ENCODE data around the gene LINC01488.

LINC01488 gene

DNA sequence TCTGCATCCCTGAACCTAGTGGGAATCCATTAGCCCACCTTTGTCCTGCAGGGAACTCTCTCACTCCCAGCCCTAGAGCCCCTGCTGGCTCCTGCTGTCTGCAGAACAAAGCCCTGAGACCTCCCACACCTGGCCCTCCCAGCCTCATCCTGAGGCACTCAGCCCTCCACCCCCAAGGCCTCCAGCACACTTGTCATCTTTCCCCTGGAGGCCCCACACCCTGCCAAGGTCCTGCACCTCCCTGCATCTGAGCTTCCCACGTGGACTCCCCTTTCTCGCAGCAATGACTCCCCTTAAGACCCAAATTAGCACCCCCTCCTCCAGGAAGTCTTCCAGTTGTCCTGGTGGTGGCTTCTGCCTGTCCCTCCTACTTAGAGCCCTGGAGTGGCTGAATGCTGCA is 42.3 kb upstream of the LINC01488 start:
- Histone ChIP-seq H3K4me1 (ENCODE audit: control insufficient read depth, insufficient read depth, low read length) (peaks cover 63% of the 10 kb centered on the region), H3K4me3 (ENCODE audit: low read depth, low read length) (no peak overlapping the region), H3K9ac (ENCODE audit: low read depth, low read length) (no peak overlapping the region)

DNA sequence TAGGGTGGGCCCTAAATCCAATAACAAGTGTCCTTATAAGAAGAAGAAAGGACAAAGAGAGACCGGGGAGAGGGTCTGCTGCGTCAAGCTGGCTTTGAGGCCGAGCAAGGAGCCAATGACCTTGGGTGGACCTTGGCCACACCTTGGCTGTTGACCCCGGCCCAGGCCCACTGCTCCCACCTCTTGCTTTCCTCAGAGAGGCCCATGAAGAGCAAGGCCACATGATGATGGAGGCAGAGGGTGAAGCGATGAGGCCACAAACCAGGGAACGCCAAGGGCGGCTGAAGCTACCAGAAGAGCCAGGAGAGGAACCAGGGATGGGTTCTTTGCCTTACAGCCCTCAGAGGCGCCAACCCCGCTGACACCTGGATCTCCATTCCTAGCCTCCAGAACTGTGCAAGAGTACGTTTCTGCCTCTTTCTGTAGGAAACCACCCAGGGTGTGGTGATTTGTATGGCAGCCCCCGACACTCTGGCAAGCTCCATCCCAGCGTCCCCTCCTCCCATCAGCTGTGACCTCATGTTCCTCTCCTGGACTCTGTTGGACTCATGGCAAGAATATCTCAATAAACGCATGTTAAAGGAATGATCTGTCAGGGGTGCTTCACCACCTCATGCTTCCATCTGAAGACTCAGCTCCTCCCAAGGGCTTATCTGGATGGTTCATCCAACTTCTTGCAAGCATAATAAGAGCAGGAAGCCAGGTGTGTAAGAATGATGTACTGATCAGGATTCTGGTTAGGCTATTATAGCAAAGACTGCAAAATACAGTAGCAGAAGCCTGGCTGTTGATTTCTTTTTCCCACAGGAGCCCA is 41.6 kb upstream of the LINC01488 start:
- H3K36me3 ChIP-seq (ENCODE audit: control insufficient read depth, insufficient read depth, low read length) = no peaks in the 10 kb centered on the region
- 0 out of 2 replicates have a peak, but pooled peaks cover 8% of the 10 kb centered on the region for H3K27me3 ChIP-seq (ENCODE audit: control insufficient read depth, insufficient read depth, low read length)
- no peak overlapping the region for H3K9ac ChIP-seq (ENCODE audit: low read depth, low read length)
- no peak overlapping the region for H3K27ac ChIP-seq (ENCODE audit: low read depth, low read length)
- peaks cover 64% of the 10 kb centered on the region for H3K4me1 ChIP-seq (ENCODE audit: control insufficient read depth, insufficient read depth, low read length)
- no peaks in the 10 kb centered on the region for H3K9me3 ChIP-seq (ENCODE audit: control insufficient read depth, insufficient read depth, low read length)
- H3K4me3 ChIP-seq (ENCODE audit: low read depth, low read length) = no peak overlapping the region

More for the DNA sequence above, 42.3 kb upstream of the LINC01488 start:
- Histone ChIP-seq H3K27ac (ENCODE audit: low read depth, low read length) (no peak overlapping the region), H3K36me3 (ENCODE audit: control insufficient read depth, insufficient read depth, low read length) (no peaks in the 10 kb centered on the region), H3K27me3 (ENCODE audit: control insufficient read depth, insufficient read depth, low read length) (0 out of 2 replicates have a peak, but pooled peaks cover 8% of the 10 kb centered on the region), H3K9me3 (ENCODE audit: control insufficient read depth, insufficient read depth, low read length) (no peaks in the 10 kb centered on the region)

DNA sequence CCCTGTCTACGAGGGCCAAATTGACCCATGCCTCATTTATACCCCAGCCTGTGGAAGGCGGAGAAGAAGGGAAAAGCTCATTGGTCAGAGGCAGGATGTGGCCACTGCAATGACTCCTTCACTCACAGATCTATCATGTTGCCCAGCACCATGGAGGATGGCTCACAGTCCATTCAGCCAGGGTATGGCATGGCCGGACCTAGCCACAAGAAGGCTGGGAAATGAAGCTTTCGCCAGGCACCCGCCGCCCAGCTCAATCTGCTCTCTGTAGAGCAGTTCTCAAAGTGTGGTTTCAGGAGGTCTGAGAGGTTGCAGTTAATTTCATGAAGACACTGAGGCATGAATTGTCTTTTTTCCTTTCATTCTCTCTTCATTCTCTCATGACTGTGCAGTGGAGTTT is 40.6 kb upstream of the LINC01488 start:
- Histone ChIP-seq H3K9ac (ENCODE audit: low read depth, low read length) (no peak overlapping the region), H3K9me3 (ENCODE audit: control insufficient read depth, insufficient read depth, low read length) (no peaks in the 10 kb centered on the region), H3K27me3 (ENCODE audit: control insufficient read depth, insufficient read depth, low read length) (0 out of 2 replicates have a peak, but pooled peaks cover 8% of the 10 kb centered on the region), H3K4me1 (ENCODE audit: control insufficient read depth, insufficient read depth, low read length) (peaks cover 56% of the 10 kb centered on the region), H3K36me3 (ENCODE audit: control insufficient read depth, insufficient read depth, low read length) (no peaks in the 10 kb centered on the region), H3K27ac (ENCODE audit: low read depth, low read length) (no peak overlapping the region), H3K4me3 (ENCODE audit: low read depth, low read length) (no peak overlapping the region)

DNA sequence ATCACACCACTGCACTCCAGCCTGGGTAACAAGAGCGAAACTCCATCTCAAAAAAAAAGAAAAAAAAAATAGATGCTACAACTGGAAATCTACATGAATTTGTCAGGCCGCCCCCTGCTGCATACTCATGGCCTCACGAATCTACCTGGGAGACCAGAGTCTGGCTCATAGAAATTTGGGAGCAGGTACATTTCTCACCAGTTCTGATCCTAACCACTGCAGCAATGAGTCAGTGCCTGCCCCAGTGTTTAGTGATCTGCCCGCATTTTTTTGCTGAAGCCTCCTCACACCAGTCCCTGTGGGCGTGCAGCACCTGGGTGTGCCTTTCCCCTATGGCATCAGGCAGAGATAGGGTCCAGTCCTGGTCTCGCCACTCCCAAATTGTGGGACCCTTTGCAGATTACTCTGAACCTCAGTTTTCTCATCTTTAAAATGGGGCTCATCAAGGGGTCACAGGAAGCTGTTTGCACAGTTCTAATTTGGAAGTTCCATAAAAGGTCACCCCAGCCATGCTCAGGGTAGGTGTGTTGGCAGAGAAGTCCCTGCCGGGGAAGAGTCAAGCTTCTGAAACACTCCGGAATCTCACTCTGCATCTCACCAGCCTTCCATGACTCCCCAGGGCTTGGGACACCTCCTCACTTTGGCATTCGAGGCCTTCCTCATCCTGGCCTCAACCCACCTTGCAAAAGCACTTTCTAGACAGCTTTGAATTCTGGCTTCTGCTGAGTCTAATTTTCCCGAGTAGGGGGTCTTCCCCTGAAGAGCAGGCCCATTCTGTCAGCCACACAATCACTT is 39.3 kb upstream of the LINC01488 start:
- peaks cover 51% of the 10 kb centered on the region for H3K4me1 ChIP-seq (ENCODE audit: control insufficient read depth, insufficient read depth, low read length)

DNA sequence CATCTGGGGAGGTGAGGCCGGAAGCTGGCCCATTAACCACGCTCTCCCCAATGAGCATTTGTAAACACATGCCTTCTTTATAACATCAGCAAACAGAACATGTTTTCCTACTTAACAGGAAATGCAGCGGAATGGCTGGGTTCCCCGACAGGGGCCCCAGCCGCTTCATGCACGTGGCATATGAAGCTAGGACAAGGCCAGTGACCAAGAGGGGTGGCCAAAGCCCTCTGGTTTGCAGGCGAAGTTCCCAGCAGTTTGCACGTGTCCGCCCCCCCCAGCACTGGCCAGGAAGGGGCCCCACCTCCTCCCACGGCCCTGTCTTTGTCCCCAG is 38.7 kb upstream of the LINC01488 start:
- peaks cover 45% of the 10 kb centered on the region for H3K4me1 ChIP-seq (ENCODE audit: control insufficient read depth, insufficient read depth, low read length)
- peak overlapping the region; percentile 85 for H3K27ac ChIP-seq (ENCODE audit: low read depth, low read length)
- H3K9me3 ChIP-seq (ENCODE audit: control insufficient read depth, insufficient read depth, low read length) = no peaks in the 10 kb centered on the region
- H3K4me3 ChIP-seq (ENCODE audit: low read depth, low read length) = no peak overlapping the region
- 0 out of 2 replicates have a peak, but pooled peaks cover 8% of the 10 kb centered on the region for H3K27me3 ChIP-seq (ENCODE audit: control insufficient read depth, insufficient read depth, low read length)
- no peak overlapping the region for H3K9ac ChIP-seq (ENCODE audit: low read depth, low read length)
- no peaks in the 10 kb centered on the region for H3K36me3 ChIP-seq (ENCODE audit: control insufficient read depth, insufficient read depth, low read length)

More for the DNA sequence above, 39.3 kb upstream of the LINC01488 start:
- H3K27ac ChIP-seq (ENCODE audit: low read depth, low read length) = peak overlapping the region; percentile 85
- H3K4me3 ChIP-seq (ENCODE audit: low read depth, low read length) = no peak overlapping the region
- H3K9me3 ChIP-seq (ENCODE audit: control insufficient read depth, insufficient read depth, low read length) = no peaks in the 10 kb centered on the region
- H3K9ac ChIP-seq (ENCODE audit: low read depth, low read length) = no peak overlapping the region
- H3K27me3 ChIP-seq (ENCODE audit: control insufficient read depth, insufficient read depth, low read length) = 0 out of 2 replicates have a peak, but pooled peaks cover 8% of the 10 kb centered on the region
- no peaks in the 10 kb centered on the region for H3K36me3 ChIP-seq (ENCODE audit: control insufficient read depth, insufficient read depth, low read length)

DNA sequence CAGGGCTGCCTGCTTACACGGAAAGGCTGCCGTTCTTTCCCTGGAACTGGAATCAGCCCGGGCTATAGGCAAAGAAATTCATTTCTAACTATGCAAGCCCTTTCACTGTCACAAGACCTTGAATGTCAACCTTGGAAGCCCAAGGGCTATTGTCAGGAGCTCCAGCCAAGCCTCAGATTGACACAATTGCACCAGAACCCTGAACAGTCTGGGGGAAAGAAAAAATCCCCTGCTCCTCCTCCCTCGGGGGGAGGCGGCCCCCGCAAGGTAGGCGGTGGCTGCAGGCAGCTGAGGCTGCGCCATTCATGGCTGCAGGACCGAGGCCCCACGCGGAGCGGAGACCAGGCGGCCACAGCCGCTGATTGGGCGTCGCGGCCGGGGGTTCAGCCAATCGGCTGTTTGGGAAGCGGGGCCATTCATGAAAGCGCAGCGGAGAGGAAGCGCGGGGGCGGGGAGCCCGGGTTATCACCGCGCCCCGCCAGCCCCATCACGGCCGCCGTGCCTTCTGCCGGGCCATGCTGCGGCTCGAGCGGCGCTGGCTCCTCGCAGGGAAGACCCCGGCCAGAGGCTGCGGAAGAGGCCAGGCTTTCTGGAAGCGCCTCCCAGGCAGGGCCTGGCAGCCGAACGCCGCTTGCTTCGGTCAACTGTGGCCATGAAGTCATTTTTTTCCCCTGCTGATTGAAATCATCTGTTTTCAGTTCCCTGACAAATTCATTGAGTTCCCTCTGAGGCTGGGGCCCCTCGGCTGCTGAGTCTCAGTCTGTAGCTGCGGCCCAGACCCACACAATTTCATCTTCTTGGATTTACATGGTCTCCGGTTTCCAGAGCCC is 38.1 kb upstream of the LINC01488 start:
- Histone ChIP-seq H3K27ac (ENCODE audit: low read depth, low read length) (peak overlapping the region; percentile 85), H3K4me3 (ENCODE audit: low read depth, low read length) (peak overlapping the region; percentile 11; the same call in 1 of the 2 replicates), H3K4me1 (ENCODE audit: control insufficient read depth, insufficient read depth, low read length) (peaks cover 40% of the 10 kb centered on the region)

DNA sequence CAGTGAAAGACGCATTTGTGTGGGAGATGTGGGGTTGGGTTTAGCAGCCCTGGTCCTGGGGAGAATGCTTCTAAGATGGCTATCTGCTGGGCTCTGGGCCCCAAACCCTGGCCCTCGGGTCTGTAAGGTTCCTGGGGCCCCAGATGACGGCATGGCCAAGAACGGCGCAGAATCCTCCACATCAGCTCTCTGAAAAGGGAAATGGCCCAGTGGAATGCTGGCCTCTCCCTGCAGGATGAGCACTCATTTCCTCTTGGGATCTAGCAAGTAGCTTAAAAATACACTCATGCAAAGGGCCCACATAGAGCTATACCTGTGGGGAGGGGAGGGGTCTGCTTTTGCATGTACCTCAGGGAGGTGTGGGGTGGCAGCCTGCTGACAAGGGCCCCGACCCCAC is 37.5 kb upstream of the LINC01488 start:
- no peaks in the 10 kb centered on the region for H3K36me3 ChIP-seq (ENCODE audit: control insufficient read depth, insufficient read depth, low read length)
- H3K9ac ChIP-seq (ENCODE audit: low read depth, low read length) = no peak overlapping the region
- peak overlapping the region; percentile 85 for H3K27ac ChIP-seq (ENCODE audit: low read depth, low read length)
- H3K9me3 ChIP-seq (ENCODE audit: control insufficient read depth, insufficient read depth, low read length) = no peaks in the 10 kb centered on the region
- peaks cover 34% of the 10 kb centered on the region for H3K4me1 ChIP-seq (ENCODE audit: control insufficient read depth, insufficient read depth, low read length)
- 0 out of 2 replicates have a peak, but pooled peaks cover 8% of the 10 kb centered on the region for H3K27me3 ChIP-seq (ENCODE audit: control insufficient read depth, insufficient read depth, low read length)
- no peak overlapping the region for H3K4me3 ChIP-seq (ENCODE audit: low read depth, low read length)

More for the DNA sequence above, 38.1 kb upstream of the LINC01488 start:
- Histone ChIP-seq H3K9me3 (ENCODE audit: control insufficient read depth, insufficient read depth, low read length) (no peaks in the 10 kb centered on the region), H3K9ac (ENCODE audit: low read depth, low read length) (0 out of 2 replicates have a peak overlapping the region, but pooled peaks have one; percentile 4), H3K36me3 (ENCODE audit: control insufficient read depth, insufficient read depth, low read length) (no peaks in the 10 kb centered on the region), H3K27me3 (ENCODE audit: control insufficient read depth, insufficient read depth, low read length) (0 out of 2 replicates have a peak, but pooled peaks cover 8% of the 10 kb centered on the region)

DNA sequence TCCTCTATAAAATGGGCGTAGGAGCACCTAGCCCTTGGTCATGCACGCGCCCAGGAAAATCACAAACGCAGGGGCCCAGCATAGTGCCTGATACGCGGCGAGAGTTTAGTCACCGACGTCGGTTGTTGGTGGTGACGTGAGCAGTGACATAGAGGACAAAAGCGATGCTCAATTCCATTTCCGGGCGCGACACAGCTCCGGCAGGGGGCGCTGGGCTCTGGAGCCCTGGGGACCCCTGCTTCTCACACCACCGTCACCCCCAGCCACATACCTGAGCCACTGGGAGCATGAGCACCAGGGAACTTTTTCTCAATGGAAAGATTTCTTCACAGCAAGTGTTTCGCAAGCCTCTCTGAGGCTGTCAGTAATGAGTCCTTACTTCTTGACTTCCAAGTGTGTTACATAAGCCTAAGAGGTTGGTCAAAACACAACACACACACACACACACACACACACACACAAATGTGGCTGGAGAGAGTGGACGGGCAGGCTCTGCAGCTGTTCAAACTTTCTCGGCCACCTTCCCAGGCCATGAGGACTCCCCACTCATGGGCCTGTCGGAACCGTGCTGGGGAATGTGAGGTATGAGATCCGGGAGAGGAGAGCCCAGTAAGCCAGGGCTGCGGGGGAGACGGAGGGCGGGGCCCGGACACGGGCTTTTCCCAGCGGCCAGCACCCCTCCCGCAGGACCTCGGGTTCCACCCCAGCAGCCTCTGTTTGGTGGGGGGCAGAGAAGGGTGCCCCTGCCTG is 36.9 kb upstream of the LINC01488 start:
- Histone ChIP-seq H3K9ac (ENCODE audit: low read depth, low read length) (no peak overlapping the region), H3K36me3 (ENCODE audit: control insufficient read depth, insufficient read depth, low read length) (no peaks in the 10 kb centered on the region), H3K27ac (ENCODE audit: low read depth, low read length) (no peak overlapping the region), H3K27me3 (ENCODE audit: control insufficient read depth, insufficient read depth, low read length) (0 out of 2 replicates have a peak, but pooled peaks cover 7% of the 10 kb centered on the region), H3K4me1 (ENCODE audit: control insufficient read depth, insufficient read depth, low read length) (peaks cover 28% of the 10 kb centered on the region), H3K4me3 (ENCODE audit: low read depth, low read length) (no peak overlapping the region), H3K9me3 (ENCODE audit: control insufficient read depth, insufficient read depth, low read length) (no peaks in the 10 kb centered on the region)

DNA sequence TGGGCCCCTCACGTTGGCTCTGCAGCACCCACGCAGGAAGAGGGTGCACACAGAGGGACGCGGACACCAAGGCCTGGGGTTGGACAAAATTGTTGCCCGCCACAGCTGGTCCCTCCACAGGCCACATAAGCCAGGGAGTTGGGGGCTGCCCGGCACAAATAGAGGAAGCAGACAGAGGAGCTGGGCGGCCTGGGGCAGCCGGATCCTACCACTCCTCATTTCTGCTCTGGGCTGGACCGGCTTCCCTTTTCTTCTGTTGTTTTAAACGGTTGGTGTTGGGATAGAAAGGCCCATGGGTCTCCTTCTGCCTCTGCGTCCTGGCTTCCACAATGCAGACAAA is 36.4 kb upstream of the LINC01488 start:
- Histone ChIP-seq H3K27me3 (ENCODE audit: control insufficient read depth, insufficient read depth, low read length) (0 out of 2 replicates have a peak, but pooled peaks cover 2% of the 10 kb centered on the region), H3K4me1 (ENCODE audit: control insufficient read depth, insufficient read depth, low read length) (peaks cover 27% of the 10 kb centered on the region), H3K36me3 (ENCODE audit: control insufficient read depth, insufficient read depth, low read length) (no peaks in the 10 kb centered on the region), H3K27ac (ENCODE audit: low read depth, low read length) (no peak overlapping the region), H3K9me3 (ENCODE audit: control insufficient read depth, insufficient read depth, low read length) (no peaks in the 10 kb centered on the region), H3K4me3 (ENCODE audit: low read depth, low read length) (no peak overlapping the region), H3K9ac (ENCODE audit: low read depth, low read length) (no peak overlapping the region)

DNA sequence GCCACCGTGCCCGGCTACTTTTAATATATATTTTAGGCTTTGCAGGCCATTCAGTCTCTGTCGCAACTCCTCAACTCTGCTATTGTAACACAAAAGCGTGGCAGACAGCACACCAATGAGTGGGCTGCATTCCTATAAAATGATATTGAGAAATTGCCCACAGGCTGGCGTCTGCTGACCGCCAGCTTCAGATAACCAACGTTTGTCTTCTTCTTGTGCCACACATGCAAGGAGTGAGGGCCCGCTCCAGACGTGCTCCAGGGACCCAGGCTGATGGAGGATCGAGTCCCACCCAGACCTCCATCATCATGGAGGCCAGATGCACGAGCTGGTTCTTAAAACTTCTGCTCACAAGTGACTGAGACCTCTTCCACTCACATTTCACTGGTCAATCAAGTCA is 35.4 kb upstream of the LINC01488 start:
- Histone ChIP-seq H3K9me3 (ENCODE audit: control insufficient read depth, insufficient read depth, low read length) (no peaks in the 10 kb centered on the region), H3K27me3 (ENCODE audit: control insufficient read depth, insufficient read depth, low read length) (no peaks in the 10 kb centered on the region), H3K36me3 (ENCODE audit: control insufficient read depth, insufficient read depth, low read length) (no peaks in the 10 kb centered on the region), H3K9ac (ENCODE audit: low read depth, low read length) (no peak overlapping the region), H3K4me1 (ENCODE audit: control insufficient read depth, insufficient read depth, low read length) (peaks cover 27% of the 10 kb centered on the region), H3K4me3 (ENCODE audit: low read depth, low read length) (no peak overlapping the region), H3K27ac (ENCODE audit: low read depth, low read length) (no peak overlapping the region)

Data from HUES48 (cell line).